Right atrium auricular region (tissue), 2 donors: Measurements from ENCODE around the gene HSPB6. TPM values are rescaled to one million over a fixed set of nuclear protein-coding genes. Genes with fewer than 3 reads are reported as not detected.

Experiments used
- DNase-seq: peaks from one replicate; pipeline ENCODE4 v3.0.0-alpha.2; 2019; ENCODE audit warnings: low spot score
- H3K27ac ChIP-seq, 2 donors: fragments of 200-600 bp; sonication (generic); 1 replicate in 1 of 2; 2 replicates in 1 of 2; pipeline ENCODE4 v1.5.1; 2016 to 2019
- H3K27me3 ChIP-seq, 2 donors: fragments of 200-600 bp; sonication (generic); one replicate each; pipeline versions ENCODE4 v1.5.1 to v1.6.0; 2017 to 2019
- H3K36me3 ChIP-seq: fragments of 200-600 bp; sonication (generic); one replicate; pipeline ENCODE4 v1.5.1; 2016
- H3K4me1 ChIP-seq, 2 donors: fragments of 200-600 bp; sonication (generic); one replicate each; pipeline versions ENCODE4 v1.5.1 to v1.6.0; 2017 to 2019
- H3K4me3 ChIP-seq, 2 donors: fragments of 200-600 bp; sonication (generic); 1 replicate in 1 of 2; 2 replicates in 1 of 2; pipeline ENCODE4 v1.5.1; 2017 to 2019; ENCODE audit warnings: mild to moderate bottlenecking in 1 of 2, moderate library complexity in 1 of 2
- H3K9me3 ChIP-seq, 2 donors: fragments of 200-600 bp; sonication (generic); one replicate each; pipeline ENCODE4 v1.5.1; 2019
- total RNA-seq, 2 donors: library from RNA; depleted of rRNA; stranded (reverse); fragments of >200 nt; gene quantifications; one replicate each; pipeline ENCODE4 v1.1.0, GENCODE V29; 2016
- TF ChIP-seq, protein P1 (sequence below), 2 donors: fragments of 200-600 bp; sonication (generic); IDR thresholded peaks; one replicate each; pipeline ENCODE4 v1.5.1; 2019; ENCODE audit warnings: antibody characterized with exemption in 2 of 2

HSPB6 gene
- total RNA-seq, 2 donors from 2014 or later = 98.4 to 104 TPM

GRCh38 chr19:35730326-35730725 lies 26.5 kb downstream of the HSPB6 start:
- no peaks in the 10 kb centered on the region for H3K9me3 ChIP-seq
- H3K4me3 ChIP-seq = no peak overlapping the region
- DNase-seq = no peak
- TF ChIP-seq, protein P1, sequence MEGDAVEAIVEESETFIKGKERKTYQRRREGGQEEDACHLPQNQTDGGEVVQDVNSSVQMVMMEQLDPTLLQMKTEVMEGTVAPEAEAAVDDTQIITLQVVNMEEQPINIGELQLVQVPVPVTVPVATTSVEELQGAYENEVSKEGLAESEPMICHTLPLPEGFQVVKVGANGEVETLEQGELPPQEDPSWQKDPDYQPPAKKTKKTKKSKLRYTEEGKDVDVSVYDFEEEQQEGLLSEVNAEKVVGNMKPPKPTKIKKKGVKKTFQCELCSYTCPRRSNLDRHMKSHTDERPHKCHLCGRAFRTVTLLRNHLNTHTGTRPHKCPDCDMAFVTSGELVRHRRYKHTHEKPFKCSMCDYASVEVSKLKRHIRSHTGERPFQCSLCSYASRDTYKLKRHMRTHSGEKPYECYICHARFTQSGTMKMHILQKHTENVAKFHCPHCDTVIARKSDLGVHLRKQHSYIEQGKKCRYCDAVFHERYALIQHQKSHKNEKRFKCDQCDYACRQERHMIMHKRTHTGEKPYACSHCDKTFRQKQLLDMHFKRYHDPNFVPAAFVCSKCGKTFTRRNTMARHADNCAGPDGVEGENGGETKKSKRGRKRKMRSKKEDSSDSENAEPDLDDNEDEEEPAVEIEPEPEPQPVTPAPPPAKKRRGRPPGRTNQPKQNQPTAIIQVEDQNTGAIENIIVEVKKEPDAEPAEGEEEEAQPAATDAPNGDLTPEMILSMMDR (IDR thresholded peaks at IDR 0.05) = no peak
- peaks cover 87% of the 10 kb centered on the region for H3K36me3 ChIP-seq
- no peaks in the 10 kb centered on the region for H3K4me1 ChIP-seq
- H3K27ac ChIP-seq = no peak overlapping the region
- no peaks in the 10 kb centered on the region for H3K27me3 ChIP-seq

- DNase-seq = no peak
- H3K27me3 ChIP-seq = no peaks in the 10 kb centered on the region
- TF ChIP-seq, protein P1 (IDR thresholded peaks at IDR 0.05) = no peak
- H3K4me3 ChIP-seq = no peak overlapping the region
- no peak overlapping the region for H3K27ac ChIP-seq
- H3K4me1 ChIP-seq = no peaks in the 10 kb centered on the region
- no peaks in the 10 kb centered on the region for H3K9me3 ChIP-seq
- H3K36me3 ChIP-seq = peaks cover 87% of the 10 kb centered on the region
Observed at GRCh38 chr19:35729763-35730162, 27.1 kb downstream of the HSPB6 start.

- peaks cover 89% of the 10 kb centered on the region for H3K36me3 ChIP-seq
- DNase-seq = no peak
- no peak overlapping the region for H3K4me3 ChIP-seq
Observed at GRCh38 chr19:35729021-35729420, 27.8 kb downstream of the HSPB6 start.

GRCh38 chr19:35727956-35728706 lies 28.7 kb downstream of the HSPB6 start:
- no peak for DNase-seq
- Histone ChIP-seq H3K4me1 (no peaks in the 10 kb centered on the region), H3K9me3 (no peaks in the 10 kb centered on the region), H3K27ac (no peak overlapping the region), H3K36me3 (peaks cover 98% of the 10 kb centered on the region), H3K4me3 (no peak overlapping the region), H3K27me3 (no peaks in the 10 kb centered on the region)
- TF ChIP-seq, protein P1 (IDR thresholded peaks at IDR 0.05) = no peak

More at GRCh38 chr19:35729021-35729420, 27.8 kb downstream of the HSPB6 start:
- Histone ChIP-seq H3K27me3 (no peaks in the 10 kb centered on the region), H3K9me3 (no peaks in the 10 kb centered on the region), H3K4me1 (no peaks in the 10 kb centered on the region), H3K27ac (no peak overlapping the region)
- TF ChIP-seq, protein P1 (IDR thresholded peaks at IDR 0.05) = no peak

DNA sequence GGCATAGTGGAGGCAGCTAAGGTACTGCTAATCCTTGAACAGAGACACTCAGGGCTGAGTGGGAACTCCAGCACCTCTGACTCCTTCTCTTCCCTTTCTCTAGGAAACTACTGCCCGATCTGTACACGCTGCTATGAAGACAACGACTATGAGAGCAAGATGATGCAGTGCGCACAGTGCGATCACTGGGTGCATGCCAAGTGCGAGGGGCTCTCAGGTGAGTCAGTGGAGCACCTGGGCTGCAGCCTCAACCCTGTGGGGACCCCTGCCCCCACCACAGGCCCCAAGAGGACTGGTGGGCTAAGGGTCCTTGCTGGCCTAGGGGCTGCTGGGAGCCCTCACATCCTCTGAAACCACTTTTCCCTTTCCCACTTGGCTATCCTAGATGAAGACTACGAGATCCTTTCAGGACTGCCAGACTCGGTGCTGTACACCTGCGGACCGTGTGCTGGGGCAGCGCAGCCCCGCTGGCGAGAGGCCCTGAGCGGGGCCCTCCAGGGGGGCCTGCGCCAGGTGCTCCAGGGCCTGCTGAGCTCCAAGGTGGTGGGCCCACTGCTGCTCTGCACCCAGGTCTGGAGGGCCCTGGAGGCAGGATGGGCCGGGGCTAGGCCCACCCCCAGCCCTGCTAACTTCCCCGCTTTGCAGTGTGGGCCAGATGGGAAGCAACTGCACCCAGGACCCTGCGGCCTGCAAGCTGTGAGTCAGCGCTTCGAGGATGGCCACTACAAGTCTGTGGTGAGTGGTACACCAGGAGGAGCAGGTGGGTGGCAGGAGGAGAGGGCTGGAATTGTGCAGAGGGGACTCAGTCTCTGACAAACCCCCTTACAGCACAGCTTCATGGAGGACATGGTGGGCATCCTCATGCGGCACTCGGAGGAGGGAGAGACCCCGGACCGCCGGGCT lies 29.5 kb downstream of the HSPB6 start:
- H3K4me1 ChIP-seq = no peaks in the 10 kb centered on the region
- H3K4me3 ChIP-seq = no peak overlapping the region
- TF ChIP-seq, protein P1 (IDR thresholded peaks at IDR 0.05) = no peak
- H3K36me3 ChIP-seq = peaks cover 98% of the 10 kb centered on the region
- DNase-seq = no peak
- H3K9me3 ChIP-seq = no peaks in the 10 kb centered on the region
- no peak overlapping the region for H3K27ac ChIP-seq
- no peaks in the 10 kb centered on the region for H3K27me3 ChIP-seq
